Stimulated activated effector memory CD8-positive, alpha-beta T cell treated with anti-CD3 and anti-CD28 coated beads, Interleukin-12 subunit alpha, Interleukin-12 subunit beta, amount 100 ng/mL, for 72 hours (primary cell): ENCODE data around the gene PASK.

Source experiments
- ATAC-seq: fragments of 150-1000 bp; cut with Tn5 transposase; 2 replicates; pipeline ENCODE4 v1.10.0; 2021
- DNase-seq, 2 donors: peaks; one replicate each; pipeline ENCODE4 v3.0.0; 2021 to 2022; ENCODE audit warnings: low spot score in 2 of 2
- H3K27ac Mint-ChIP-seq: one replicate; pipeline ENCODE4 v1.8.0; 2022; ENCODE audit warnings: mild to moderate bottlenecking, mixed read lengths
- H3K36me3 Mint-ChIP-seq: one replicate; pipeline ENCODE4 v1.8.0; 2022; ENCODE audit warnings: mild to moderate bottlenecking, mixed read lengths
- H3K4me1 Mint-ChIP-seq: one replicate; pipeline ENCODE4 v1.8.0; 2022; ENCODE audit warnings: mixed read lengths
- H3K4me3 Mint-ChIP-seq: one replicate; pipeline ENCODE4 v1.8.0; 2022; ENCODE audit warnings: mild to moderate bottlenecking, mixed read lengths
- H3K9me3 Mint-ChIP-seq: one replicate; pipeline ENCODE4 v1.8.0; 2022; ENCODE audit warnings: mixed read lengths

PASK gene

GRCh38 chr2:241129086-241129871 is 20.0 kb downstream of the PASK start:
- no peak for DNase-seq
- no peak for ATAC-seq
- H3K36me3 Mint-ChIP-seq = peaks cover 51% of the 10 kb centered on the region
- H3K27ac Mint-ChIP-seq = peak overlapping the region; percentile 98
- H3K4me1 Mint-ChIP-seq = peaks cover 32% of the 10 kb centered on the region
- H3K4me3 Mint-ChIP-seq = peak overlapping the region; percentile 26
- H3K9me3 Mint-ChIP-seq = no peaks in the 10 kb centered on the region

GRCh38 chr2:241128266-241128665 is 21.0 kb downstream of the PASK start:
- peak; percentile 4 for ATAC-seq
- H3K27ac Mint-ChIP-seq = peak overlapping the region; percentile 98
- peaks cover 32% of the 10 kb centered on the region for H3K4me1 Mint-ChIP-seq

GRCh38 chr2:241126771-241127202 is 22.5 kb downstream of the PASK start:
- no peak overlapping the region for H3K4me3 Mint-ChIP-seq
- H3K4me1 Mint-ChIP-seq = peaks cover 32% of the 10 kb centered on the region
- ATAC-seq (no peak), DNase-seq (no peak)
- H3K36me3 Mint-ChIP-seq = peaks cover 44% of the 10 kb centered on the region
- no peaks in the 10 kb centered on the region for H3K9me3 Mint-ChIP-seq
- H3K27ac Mint-ChIP-seq = peak overlapping the region; percentile 98

More at GRCh38 chr2:241128266-241128665, 21.0 kb downstream of the PASK start:
- peaks cover 44% of the 10 kb centered on the region for H3K36me3 Mint-ChIP-seq
- H3K9me3 Mint-ChIP-seq = no peaks in the 10 kb centered on the region
- H3K4me3 Mint-ChIP-seq = peak overlapping the region; percentile 61
- no peak for DNase-seq

GRCh38 chr2:241126201-241126611 is 23.1 kb downstream of the PASK start:
- H3K27ac Mint-ChIP-seq = peak overlapping the region; percentile 37
- H3K9me3 Mint-ChIP-seq = no peaks in the 10 kb centered on the region
- no peak for DNase-seq
- peaks cover 38% of the 10 kb centered on the region for H3K4me1 Mint-ChIP-seq
- peaks cover 48% of the 10 kb centered on the region for H3K36me3 Mint-ChIP-seq
- no peak for ATAC-seq
- H3K4me3 Mint-ChIP-seq = no peak overlapping the region

GRCh38 chr2:241125626-241126025 is 23.6 kb downstream of the PASK start:
- Mint-ChIP-seq H3K4me1 (peaks cover 36% of the 10 kb centered on the region), H3K36me3 (peaks cover 48% of the 10 kb centered on the region), H3K4me3 (no peak overlapping the region), H3K9me3 (no peaks in the 10 kb centered on the region), H3K27ac (peak overlapping the region; percentile 37)
- DNase-seq (no peak), ATAC-seq (no peak)

GRCh38 chr2:241123816-241124536 is 25.3 kb downstream of the PASK start:
- DNase-seq (no peak), ATAC-seq (peak; percentile 55)
- H3K27ac Mint-ChIP-seq = no peak overlapping the region
- H3K4me1 Mint-ChIP-seq = peaks cover 29% of the 10 kb centered on the region
- H3K9me3 Mint-ChIP-seq = no peaks in the 10 kb centered on the region
- peak overlapping the region; percentile 8 for H3K4me3 Mint-ChIP-seq
- peaks cover 48% of the 10 kb centered on the region for H3K36me3 Mint-ChIP-seq

- Mint-ChIP-seq H3K4me1 (peaks cover 14% of the 10 kb centered on the region), H3K27ac (peak overlapping the region; percentile 54), H3K36me3 (peaks cover 42% of the 10 kb centered on the region), H3K9me3 (no peaks in the 10 kb centered on the region), H3K4me3 (no peak overlapping the region)
- no peak for ATAC-seq
- DNase-seq = no peak
Observed at GRCh38 chr2:241122376-241123002, 26.8 kb downstream of the PASK start.

GRCh38 chr2:241121008-241121407 is 28.3 kb downstream of the PASK start:
- ATAC-seq (no peak), DNase-seq (no peak)
- Mint-ChIP-seq H3K27ac (no peak overlapping the region), H3K36me3 (peaks cover 57% of the 10 kb centered on the region), H3K4me3 (no peak overlapping the region), H3K9me3 (no peaks in the 10 kb centered on the region), H3K4me1 (peaks cover 12% of the 10 kb centered on the region)

GRCh38 chr2:241120440-241120839 is 28.8 kb downstream of the PASK start:
- peaks cover 12% of the 10 kb centered on the region for H3K4me1 Mint-ChIP-seq
- H3K4me3 Mint-ChIP-seq = no peak overlapping the region
- peaks cover 60% of the 10 kb centered on the region for H3K36me3 Mint-ChIP-seq
- H3K27ac Mint-ChIP-seq = no peak overlapping the region
- H3K9me3 Mint-ChIP-seq = no peaks in the 10 kb centered on the region
- DNase-seq (no peak), ATAC-seq (peak; percentile 56)

- peaks cover 68% of the 10 kb centered on the region for H3K36me3 Mint-ChIP-seq
- no peaks in the 10 kb centered on the region for H3K9me3 Mint-ChIP-seq
- H3K27ac Mint-ChIP-seq = no peak overlapping the region
- no peak overlapping the region for H3K4me3 Mint-ChIP-seq
- DNase-seq (no peak), ATAC-seq (no peak)
- H3K4me1 Mint-ChIP-seq = peaks cover 12% of the 10 kb centered on the region
Observed at GRCh38 chr2:241118737-241119505, 30.4 kb downstream of the PASK start.

- Mint-ChIP-seq H3K36me3 (peaks cover 68% of the 10 kb centered on the region), H3K9me3 (no peaks in the 10 kb centered on the region), H3K4me1 (peaks cover 23% of the 10 kb centered on the region), H3K27ac (peak overlapping the region; percentile 82), H3K4me3 (no peak overlapping the region)
- ATAC-seq (no peak), DNase-seq (no peak)
Observed at GRCh38 chr2:241116606-241117560, 32.4 kb downstream of the PASK start.

GRCh38 chr2:241115361-241115760 is 33.9 kb downstream of the PASK start:
- peaks cover 61% of the 10 kb centered on the region for H3K36me3 Mint-ChIP-seq
- DNase-seq (no peak), ATAC-seq (no peak)
- H3K4me3 Mint-ChIP-seq = no peak overlapping the region
- H3K27ac Mint-ChIP-seq = no peak overlapping the region
- H3K9me3 Mint-ChIP-seq = no peaks in the 10 kb centered on the region
- peaks cover 27% of the 10 kb centered on the region for H3K4me1 Mint-ChIP-seq

- DNase-seq (no peak), ATAC-seq (no peak)
- H3K4me1 Mint-ChIP-seq = peaks cover 32% of the 10 kb centered on the region
- H3K9me3 Mint-ChIP-seq = no peaks in the 10 kb centered on the region
- no peak overlapping the region for H3K4me3 Mint-ChIP-seq
- no peak overlapping the region for H3K27ac Mint-ChIP-seq
- peaks cover 56% of the 10 kb centered on the region for H3K36me3 Mint-ChIP-seq
Observed at GRCh38 chr2:241114836-241115235, 34.4 kb downstream of the PASK start.

GRCh38 chr2:241112592-241112991 is 36.7 kb downstream of the PASK start:
- ATAC-seq = peak; percentile 78
- DNase-seq = peak in 1 of 2 donors; percentile 69
- Mint-ChIP-seq H3K36me3 (peaks cover 58% of the 10 kb centered on the region), H3K4me3 (peak overlapping the region; percentile 76), H3K4me1 (peaks cover 55% of the 10 kb centered on the region), H3K27ac (peak overlapping the region; percentile 80), H3K9me3 (no peaks in the 10 kb centered on the region)
